Measurements from ENCODE around the gene FPGT. TPM values are rescaled to one million over a fixed set of nuclear protein-coding genes. Genes with fewer than 3 reads are reported as not detected.
A peak's percentile ranks its signal among the peaks of the same experiment; 100 is the strongest.

The FPGT gene
- polyA plus RNA-seq, 2 of the 4 experiments (the other 2 are of a cell fraction) = 9.6 to 19.9 TPM

GRCh38 chr1:74197255-74197654 lies 787 bp upstream of the FPGT start:
- Histone ChIP-seq H3K9me3 (no peaks in the 10 kb centered on the region), H3K4me3 (peak overlapping the region; percentile 65), H3K27ac (peak overlapping the region; percentile 80 to 89; a peak in 5 of 6 replicates), H3K4me1 (peaks cover 6% of the 10 kb centered on the region; the same call in 1 of the 3 replicates), H3K4me2 (peak overlapping the region; percentile 91)
- ChIA-PET CTCF (no interaction called here), POLR2A (no interaction called here)
- no peak for TF ChIP-seq NFE2L2 (conservative IDR thresholded peaks at IDR 0.05; ENCODE audit: low read length)
- TF ChIP-seq FOSB (CRISPR knock-in tag; IDR thresholded peaks at IDR 0.05) = no peak
- no peak for TF ChIP-seq ZNF302 (CRISPR knock-in tag; IDR thresholded peaks at IDR 0.05)
- FAIRE-seq = no peak
- ATAC-seq = no peak
- WGBS (ENCODE audit: missing lambda C conversion rate) = 96% methylated on average over 5 of the region's 5 CpGs
- DNase-seq (ENCODE audit: low read depth in 1 of 2, low spot score in 1 of 2) = no peak

- FAIRE-seq = no peak
- Histone ChIP-seq H3K27ac (no peak overlapping the region), H3K9me3 (no peaks in the 10 kb centered on the region), H3K4me3 (no peak overlapping the region), H3K4me2 (peak overlapping the region; percentile 77), H3K4me1 (peaks cover 6% of the 10 kb centered on the region; the same call in 1 of the 3 replicates)
- CTCF ChIA-PET = no interaction called here
- DNase-seq (ENCODE audit: low read depth in 1 of 2, low spot score in 1 of 2) = no peak
- ATAC-seq = no peak
- POLR2A ChIA-PET = no interaction called here
- TF ChIP-seq MYC (IDR thresholded peaks at IDR 0.05; ENCODE audit: borderline replicate concordance, low read length) (no peak), EHMT2 (IDR thresholded peaks at IDR 0.05; ENCODE audit: low read depth) (no peak), CEBPB (IDR thresholded peaks at IDR 0.05) (no peak), EP300 (IDR thresholded peaks at IDR 0.05) (no peak), REST (IDR thresholded peaks at IDR 0.05) (no peak), MAZ (IDR thresholded peaks at IDR 0.05; ENCODE audit: borderline replicate concordance, low read depth, low read length) (no peak), JUN (IDR thresholded peaks at IDR 0.05) (no peak), USF2 (IDR thresholded peaks at IDR 0.05) (no peak), JUNB (IDR thresholded peaks at IDR 0.05) (no peak), MAX (IDR thresholded peaks at IDR 0.05) (no peak), BCL3 (IDR thresholded peaks at IDR 0.05) (no peak)
- 92% methylated on average over 5 of the region's 5 CpGs for WGBS (ENCODE audit: missing lambda C conversion rate)
Observed at GRCh38 chr1:74199504-74199903, 1.5 kb downstream of the FPGT start.

- no peak for ATAC-seq
- Histone ChIP-seq H3K27ac (no peak overlapping the region), H3K4me3 (no peak overlapping the region), H3K4me2 (no peak overlapping the region), H3K4me1 (no peaks in the 10 kb centered on the region), H3K9me3 (no peaks in the 10 kb centered on the region)
- FAIRE-seq = no peak
- WGBS (ENCODE audit: missing lambda C conversion rate) = 84% methylated on average over 2 of the region's 2 CpGs
- DNase-seq (ENCODE audit: low read depth in 1 of 2, low spot score in 1 of 2) = no peak
- ChIA-PET CTCF (no interaction called here), POLR2A (no interaction called here)
- TF ChIP-seq PBX3 (IDR thresholded peaks at IDR 0.05) (no peak), HMGXB4 (CRISPR knock-in tag; IDR thresholded peaks at IDR 0.05; ENCODE audit: borderline replicate concordance) (no peak), POLR2A (IDR thresholded peaks at IDR 0.05; ENCODE audit: low read length) (no peak), NFE2L2 (conservative IDR thresholded peaks at IDR 0.05; ENCODE audit: low read length) (no peak), EHF (CRISPR knock-in tag; IDR thresholded peaks at IDR 0.05) (no peak), MAFK (IDR thresholded peaks at IDR 0.05; ENCODE audit: partially characterized antibody) (no peak)
Observed at GRCh38 chr1:74205266-74205665, 7.2 kb downstream of the FPGT start.
